ENCODE results near the gene FOXN1. TPM values are rescaled to one million over a fixed set of nuclear protein-coding genes. Genes with fewer than 3 reads are reported as not detected.

Gene FOXN1
- total RNA-seq, 1 donor from 2014 or later, result not detected

DNA sequence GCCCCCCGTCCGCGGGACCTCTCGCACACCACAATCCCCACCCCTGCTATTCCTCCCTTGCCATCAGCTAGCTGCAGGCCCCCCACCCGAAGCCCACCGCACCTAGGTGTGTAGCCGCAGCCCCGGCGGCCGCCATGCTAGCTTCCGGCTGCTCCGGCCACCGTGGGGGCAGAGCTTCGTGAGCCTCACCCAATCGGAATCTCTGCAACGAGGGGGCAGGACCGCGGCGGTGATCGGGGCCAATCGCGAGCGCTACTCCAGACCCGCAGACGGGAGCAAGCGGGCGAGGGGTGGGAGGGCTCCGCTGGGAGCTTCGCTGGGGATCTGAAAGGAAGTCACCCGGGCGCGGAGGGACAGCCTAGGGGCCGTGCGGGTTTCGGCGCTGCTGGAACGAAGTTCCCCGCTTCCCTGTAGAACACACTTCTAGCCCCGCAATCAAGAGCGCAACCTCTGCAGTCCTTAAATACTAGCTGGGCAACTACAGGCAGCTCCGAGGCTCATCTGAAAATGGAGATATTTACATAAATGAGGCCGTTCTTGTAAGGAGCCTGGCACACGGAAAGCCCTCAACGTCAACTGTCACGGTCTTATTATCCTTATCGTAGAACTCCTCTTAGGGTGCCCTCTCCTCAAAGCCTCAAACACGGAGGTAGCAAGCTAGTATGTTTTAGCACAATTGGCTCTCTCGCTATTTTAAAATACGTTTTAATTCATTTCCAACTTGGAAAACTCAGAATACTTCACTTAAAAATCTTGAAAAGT is 65.4 kb downstream of the FOXN1 start, which contains the start of gene PIGS:
Gene PIGS, minus strand, starts transcription at position 164 of the 762 bp plus-strand sequence. Its CDS starts 28 bp downstream, at position 136.
- H3K27me3 ChIP-seq (ENCODE audit: control insufficient read depth, insufficient read depth, low read length), result no peaks in the 10 kb centered on the region
- TF ChIP-seq, protein P1, sequence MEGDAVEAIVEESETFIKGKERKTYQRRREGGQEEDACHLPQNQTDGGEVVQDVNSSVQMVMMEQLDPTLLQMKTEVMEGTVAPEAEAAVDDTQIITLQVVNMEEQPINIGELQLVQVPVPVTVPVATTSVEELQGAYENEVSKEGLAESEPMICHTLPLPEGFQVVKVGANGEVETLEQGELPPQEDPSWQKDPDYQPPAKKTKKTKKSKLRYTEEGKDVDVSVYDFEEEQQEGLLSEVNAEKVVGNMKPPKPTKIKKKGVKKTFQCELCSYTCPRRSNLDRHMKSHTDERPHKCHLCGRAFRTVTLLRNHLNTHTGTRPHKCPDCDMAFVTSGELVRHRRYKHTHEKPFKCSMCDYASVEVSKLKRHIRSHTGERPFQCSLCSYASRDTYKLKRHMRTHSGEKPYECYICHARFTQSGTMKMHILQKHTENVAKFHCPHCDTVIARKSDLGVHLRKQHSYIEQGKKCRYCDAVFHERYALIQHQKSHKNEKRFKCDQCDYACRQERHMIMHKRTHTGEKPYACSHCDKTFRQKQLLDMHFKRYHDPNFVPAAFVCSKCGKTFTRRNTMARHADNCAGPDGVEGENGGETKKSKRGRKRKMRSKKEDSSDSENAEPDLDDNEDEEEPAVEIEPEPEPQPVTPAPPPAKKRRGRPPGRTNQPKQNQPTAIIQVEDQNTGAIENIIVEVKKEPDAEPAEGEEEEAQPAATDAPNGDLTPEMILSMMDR (IDR thresholded peaks at IDR 0.05; ENCODE audit: insufficient read depth, low read length, poor library complexity, severe bottlenecking), result no peak
- no peaks in the 10 kb centered on the region for H3K36me3 ChIP-seq (ENCODE audit: control insufficient read depth, insufficient read depth, low read length)
- H3K4me3 ChIP-seq (ENCODE audit: low read depth, low read length), result peak within 1 kb of the TSS; percentile 57
- peak; percentile 74 for DNase-seq (ENCODE audit: low read depth)

DNA sequence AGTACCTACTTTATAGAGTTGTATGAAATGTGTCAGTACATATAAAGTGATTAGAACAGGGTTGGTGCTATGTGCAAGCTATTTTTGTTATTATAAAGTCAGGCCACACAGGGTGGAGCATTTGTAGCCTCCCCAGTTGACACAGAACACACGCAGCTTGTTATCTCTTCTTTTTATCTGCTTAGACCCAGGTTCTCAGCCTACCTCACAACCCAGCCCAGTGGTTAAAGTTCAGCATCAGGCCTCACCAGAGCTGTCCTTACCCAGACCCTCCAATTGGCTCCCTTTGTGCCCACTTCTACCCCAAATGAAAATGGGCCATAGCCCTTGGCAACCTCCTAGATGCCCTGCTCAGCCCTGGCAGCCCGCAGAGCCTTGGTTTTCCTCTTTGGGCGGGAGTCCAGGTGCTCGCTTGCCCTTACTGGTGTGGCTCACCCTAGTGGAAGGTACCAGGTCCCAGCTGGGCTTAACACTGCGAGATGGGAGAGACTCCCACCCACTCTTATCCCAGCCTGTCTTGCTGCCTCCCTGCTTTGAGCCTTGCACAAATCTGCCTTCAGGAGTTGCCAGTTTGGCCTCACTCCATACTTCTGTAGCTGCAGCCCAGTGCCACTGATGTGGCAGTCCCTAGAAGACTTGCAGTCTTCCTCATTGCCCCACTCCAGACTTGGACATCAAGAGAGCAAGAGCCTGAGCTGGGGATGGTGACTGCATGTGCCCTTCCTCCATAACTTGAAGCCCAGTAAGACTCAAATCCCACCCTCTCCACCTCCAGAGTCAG is 66.3 kb downstream of the FOXN1 start:
- Histone ChIP-seq H3K36me3 (ENCODE audit: control insufficient read depth, insufficient read depth, low read length) (no peaks in the 10 kb centered on the region), H3K4me3 (ENCODE audit: low read depth, low read length) (no peak overlapping the region), H3K27me3 (ENCODE audit: control insufficient read depth, insufficient read depth, low read length) (no peaks in the 10 kb centered on the region)
- TF ChIP-seq, protein P1 (IDR thresholded peaks at IDR 0.05; ENCODE audit: insufficient read depth, low read length, poor library complexity, severe bottlenecking), result no peak
- no peak for DNase-seq (ENCODE audit: low read depth)

DNA sequence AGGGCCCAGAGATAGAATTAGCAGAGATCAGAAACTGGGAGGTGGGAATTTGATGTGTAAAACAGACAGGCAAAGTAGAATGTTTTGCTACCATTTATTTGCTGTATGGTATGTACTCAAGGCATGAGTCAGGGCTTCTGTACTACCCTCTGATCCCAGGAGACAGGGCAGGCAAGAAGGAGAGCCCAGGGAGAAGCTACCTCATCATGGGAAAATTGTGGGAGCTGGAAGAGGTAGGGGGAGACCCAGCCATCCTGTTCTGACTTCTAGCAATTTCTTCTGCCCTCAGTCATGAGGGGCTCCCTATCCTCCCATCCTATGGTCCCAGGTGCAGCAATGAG is 66.9 kb downstream of the FOXN1 start:
- TF ChIP-seq, protein P1 (IDR thresholded peaks at IDR 0.05; ENCODE audit: insufficient read depth, low read length, poor library complexity, severe bottlenecking), result no peak
- Histone ChIP-seq H3K27me3 (ENCODE audit: control insufficient read depth, insufficient read depth, low read length) (no peaks in the 10 kb centered on the region), H3K36me3 (ENCODE audit: control insufficient read depth, insufficient read depth, low read length) (no peaks in the 10 kb centered on the region), H3K4me3 (ENCODE audit: low read depth, low read length) (no peak overlapping the region)
- DNase-seq (ENCODE audit: low read depth), result no peak

DNA sequence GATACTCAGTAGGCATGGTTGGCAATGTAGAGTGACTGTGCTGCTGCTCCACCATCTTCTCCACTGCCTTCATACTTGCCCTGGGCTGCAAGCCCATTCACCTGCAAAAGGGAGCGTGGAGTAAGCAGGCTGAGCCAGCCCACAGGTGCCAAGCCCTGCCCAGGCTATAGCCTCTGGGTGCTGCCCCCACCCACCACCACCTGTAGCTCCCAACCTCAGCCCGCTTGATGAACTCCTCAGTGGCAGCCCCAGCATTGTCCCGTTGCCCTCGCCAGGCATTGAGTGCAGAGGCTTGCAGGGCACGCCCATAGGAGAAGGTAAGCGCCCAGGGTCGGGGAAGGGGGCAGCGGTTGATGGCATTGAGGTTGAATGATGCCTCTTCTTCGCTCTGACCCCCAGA is 67.4 kb downstream of the FOXN1 start:
- TF ChIP-seq, protein P1 (IDR thresholded peaks at IDR 0.05; ENCODE audit: insufficient read depth, low read length, poor library complexity, severe bottlenecking), result no peak
- DNase-seq (ENCODE audit: low read depth), result no peak
- H3K36me3 ChIP-seq (ENCODE audit: control insufficient read depth, insufficient read depth, low read length), result no peaks in the 10 kb centered on the region
- H3K27me3 ChIP-seq (ENCODE audit: control insufficient read depth, insufficient read depth, low read length), result no peaks in the 10 kb centered on the region
- H3K4me3 ChIP-seq (ENCODE audit: low read depth, low read length), result no peak overlapping the region

DNA sequence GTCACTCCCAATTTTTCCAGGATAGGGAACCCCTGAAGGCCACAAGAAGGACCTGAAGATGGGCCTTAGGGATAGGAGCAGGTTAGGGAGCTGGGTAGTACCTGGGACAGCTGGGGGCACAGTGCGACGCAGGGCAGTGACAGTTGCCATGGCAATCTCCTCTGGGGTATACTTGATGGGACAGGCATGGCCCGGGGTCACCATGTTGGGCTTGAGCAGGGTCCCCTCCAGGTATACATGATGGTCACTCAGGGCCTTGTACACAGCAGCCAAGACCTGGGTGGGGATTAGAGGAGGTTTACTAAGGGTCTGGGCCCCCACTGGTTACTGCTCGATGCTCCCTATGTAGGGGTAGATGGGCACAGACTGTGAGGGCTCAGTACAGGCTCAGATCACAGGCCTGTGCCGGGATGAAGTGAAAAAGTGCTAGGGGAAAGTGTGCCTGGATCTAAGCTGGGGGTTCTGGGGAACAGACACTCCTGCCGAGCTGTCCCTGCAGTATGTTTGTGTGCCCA is 67.9 kb downstream of the FOXN1 start:
- H3K27me3 ChIP-seq (ENCODE audit: control insufficient read depth, insufficient read depth, low read length), result no peaks in the 10 kb centered on the region
- no peak for DNase-seq (ENCODE audit: low read depth)
- H3K36me3 ChIP-seq (ENCODE audit: control insufficient read depth, insufficient read depth, low read length), result no peaks in the 10 kb centered on the region
- TF ChIP-seq, protein P1 (IDR thresholded peaks at IDR 0.05; ENCODE audit: insufficient read depth, low read length, poor library complexity, severe bottlenecking), result no peak
- H3K4me3 ChIP-seq (ENCODE audit: low read depth, low read length), result no peak overlapping the region
